ENCODE data around the gene YIPF4. TPM values are rescaled to one million over a fixed set of nuclear protein-coding genes. Genes with fewer than 3 reads are reported as not detected.

The YIPF4 gene
- total RNA-seq, 1 experiment from 2014 or later: 23.0 TPM

DNA sequence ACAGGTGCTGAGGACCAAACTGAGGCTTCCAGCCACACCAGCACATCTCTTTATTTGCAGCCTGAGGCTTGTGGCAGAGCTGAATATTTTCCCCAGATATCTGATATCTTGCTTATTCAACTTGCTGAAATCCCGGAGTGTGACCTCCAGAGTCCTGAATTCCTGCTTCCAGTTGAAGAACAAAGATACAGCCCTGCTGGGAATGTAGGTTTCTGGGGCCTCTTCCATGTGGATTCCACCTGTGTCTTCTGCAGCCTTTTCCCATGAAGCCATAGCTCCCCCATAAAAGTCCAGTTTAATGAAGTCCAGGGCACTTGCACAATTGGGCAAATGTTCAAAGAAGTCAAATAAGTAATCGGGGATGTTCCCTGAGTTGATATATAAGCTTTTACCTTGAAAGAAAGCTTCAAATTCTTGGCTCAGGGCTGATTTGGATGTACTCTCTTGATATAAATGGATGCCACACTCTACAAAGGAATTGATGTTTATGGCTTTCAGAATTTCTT is 27.9 kb upstream of the YIPF4 start (continued):
- TF ChIP-seq OVOL2 (CRISPR knock-in tag; IDR thresholded peaks at IDR 0.05; ENCODE audit: borderline replicate concordance): no peak
- TF ChIP-seq, protein P1, sequence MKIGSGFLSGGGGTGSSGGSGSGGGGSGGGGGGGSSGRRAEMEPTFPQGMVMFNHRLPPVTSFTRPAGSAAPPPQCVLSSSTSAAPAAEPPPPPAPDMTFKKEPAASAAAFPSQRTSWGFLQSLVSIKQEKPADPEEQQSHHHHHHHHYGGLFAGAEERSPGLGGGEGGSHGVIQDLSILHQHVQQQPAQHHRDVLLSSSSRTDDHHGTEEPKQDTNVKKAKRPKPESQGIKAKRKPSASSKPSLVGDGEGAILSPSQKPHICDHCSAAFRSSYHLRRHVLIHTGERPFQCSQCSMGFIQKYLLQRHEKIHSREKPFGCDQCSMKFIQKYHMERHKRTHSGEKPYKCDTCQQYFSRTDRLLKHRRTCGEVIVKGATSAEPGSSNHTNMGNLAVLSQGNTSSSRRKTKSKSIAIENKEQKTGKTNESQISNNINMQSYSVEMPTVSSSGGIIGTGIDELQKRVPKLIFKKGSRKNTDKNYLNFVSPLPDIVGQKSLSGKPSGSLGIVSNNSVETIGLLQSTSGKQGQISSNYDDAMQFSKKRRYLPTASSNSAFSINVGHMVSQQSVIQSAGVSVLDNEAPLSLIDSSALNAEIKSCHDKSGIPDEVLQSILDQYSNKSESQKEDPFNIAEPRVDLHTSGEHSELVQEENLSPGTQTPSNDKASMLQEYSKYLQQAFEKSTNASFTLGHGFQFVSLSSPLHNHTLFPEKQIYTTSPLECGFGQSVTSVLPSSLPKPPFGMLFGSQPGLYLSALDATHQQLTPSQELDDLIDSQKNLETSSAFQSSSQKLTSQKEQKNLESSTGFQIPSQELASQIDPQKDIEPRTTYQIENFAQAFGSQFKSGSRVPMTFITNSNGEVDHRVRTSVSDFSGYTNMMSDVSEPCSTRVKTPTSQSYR (CRISPR knock-in tag; IDR thresholded peaks at IDR 0.05): no peak

DNA sequence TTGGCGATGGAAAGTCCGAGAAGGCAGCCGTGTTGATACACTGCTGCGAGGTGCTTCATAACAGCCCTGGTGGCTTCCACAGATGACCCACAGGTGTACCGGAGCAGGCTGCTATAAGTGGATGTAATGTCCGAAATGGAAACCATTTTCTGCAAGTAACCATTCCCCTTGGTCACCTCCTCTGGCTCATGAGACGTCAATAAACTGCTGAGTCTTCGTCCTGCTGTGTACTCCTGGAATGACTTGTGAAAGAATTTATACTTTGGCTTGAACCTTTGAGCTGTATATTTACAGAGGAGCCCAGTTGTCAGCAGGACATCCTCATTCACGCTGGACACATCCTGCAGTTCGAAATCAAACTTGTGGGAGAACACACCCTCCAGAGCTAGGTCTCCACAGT is 27.4 kb upstream of the YIPF4 start:
- Mint-ChIP-seq H3K4me3 (no peak overlapping the region), H3K27me3 (ENCODE audit: low read depth) (peaks cover 2% of the 10 kb centered on the region; the same call in 1 of the 2 replicates), H3K27ac (no peak overlapping the region), H3K4me1 (no peaks in the 10 kb centered on the region), H3K36me3 (no peaks in the 10 kb centered on the region), H3K9me3 (no peaks in the 10 kb centered on the region)
- CTCF ChIA-PET: no interaction called here
- POLR2A ChIA-PET: no interaction called here
- ATAC-seq (no peak), DNase-seq (ENCODE audit: low spot score) (no peak)
- no peak for TF ChIP-seq TEAD1 (CRISPR knock-in tag; IDR thresholded peaks at IDR 0.05)
- TF ChIP-seq, protein P2, sequence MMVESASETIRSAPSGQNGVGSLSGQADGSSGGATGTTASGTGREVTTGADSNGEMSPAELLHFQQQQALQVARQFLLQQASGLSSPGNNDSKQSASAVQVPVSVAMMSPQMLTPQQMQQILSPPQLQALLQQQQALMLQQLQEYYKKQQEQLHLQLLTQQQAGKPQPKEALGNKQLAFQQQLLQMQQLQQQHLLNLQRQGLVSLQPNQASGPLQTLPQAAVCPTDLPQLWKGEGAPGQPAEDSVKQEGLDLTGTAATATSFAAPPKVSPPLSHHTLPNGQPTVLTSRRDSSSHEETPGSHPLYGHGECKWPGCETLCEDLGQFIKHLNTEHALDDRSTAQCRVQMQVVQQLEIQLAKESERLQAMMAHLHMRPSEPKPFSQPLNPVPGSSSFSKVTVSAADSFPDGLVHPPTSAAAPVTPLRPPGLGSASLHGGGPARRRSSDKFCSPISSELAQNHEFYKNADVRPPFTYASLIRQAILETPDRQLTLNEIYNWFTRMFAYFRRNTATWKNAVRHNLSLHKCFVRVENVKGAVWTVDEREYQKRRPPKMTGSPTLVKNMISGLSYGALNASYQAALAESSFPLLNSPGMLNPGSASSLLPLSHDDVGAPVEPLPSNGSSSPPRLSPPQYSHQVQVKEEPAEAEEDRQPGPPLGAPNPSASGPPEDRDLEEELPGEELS (CRISPR knock-in tag; IDR thresholded peaks at IDR 0.05): no peak
- no peak for TF ChIP-seq KAT7 (CRISPR knock-in tag; IDR thresholded peaks at IDR 0.05; ENCODE audit: borderline replicate concordance)
- TF ChIP-seq, protein P3, sequence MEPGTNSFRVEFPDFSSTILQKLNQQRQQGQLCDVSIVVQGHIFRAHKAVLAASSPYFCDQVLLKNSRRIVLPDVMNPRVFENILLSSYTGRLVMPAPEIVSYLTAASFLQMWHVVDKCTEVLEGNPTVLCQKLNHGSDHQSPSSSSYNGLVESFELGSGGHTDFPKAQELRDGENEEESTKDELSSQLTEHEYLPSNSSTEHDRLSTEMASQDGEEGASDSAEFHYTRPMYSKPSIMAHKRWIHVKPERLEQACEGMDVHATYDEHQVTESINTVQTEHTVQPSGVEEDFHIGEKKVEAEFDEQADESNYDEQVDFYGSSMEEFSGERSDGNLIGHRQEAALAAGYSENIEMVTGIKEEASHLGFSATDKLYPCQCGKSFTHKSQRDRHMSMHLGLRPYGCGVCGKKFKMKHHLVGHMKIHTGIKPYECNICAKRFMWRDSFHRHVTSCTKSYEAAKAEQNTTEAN (CRISPR knock-in tag; IDR thresholded peaks at IDR 0.05): no peak
- no peak for TF ChIP-seq MYBL2 (CRISPR knock-in tag; IDR thresholded peaks at IDR 0.05)
- TF ChIP-seq TCF7 (CRISPR knock-in tag; IDR thresholded peaks at IDR 0.05; ENCODE audit: low read depth): no peak
- TF ChIP-seq, protein P4, sequence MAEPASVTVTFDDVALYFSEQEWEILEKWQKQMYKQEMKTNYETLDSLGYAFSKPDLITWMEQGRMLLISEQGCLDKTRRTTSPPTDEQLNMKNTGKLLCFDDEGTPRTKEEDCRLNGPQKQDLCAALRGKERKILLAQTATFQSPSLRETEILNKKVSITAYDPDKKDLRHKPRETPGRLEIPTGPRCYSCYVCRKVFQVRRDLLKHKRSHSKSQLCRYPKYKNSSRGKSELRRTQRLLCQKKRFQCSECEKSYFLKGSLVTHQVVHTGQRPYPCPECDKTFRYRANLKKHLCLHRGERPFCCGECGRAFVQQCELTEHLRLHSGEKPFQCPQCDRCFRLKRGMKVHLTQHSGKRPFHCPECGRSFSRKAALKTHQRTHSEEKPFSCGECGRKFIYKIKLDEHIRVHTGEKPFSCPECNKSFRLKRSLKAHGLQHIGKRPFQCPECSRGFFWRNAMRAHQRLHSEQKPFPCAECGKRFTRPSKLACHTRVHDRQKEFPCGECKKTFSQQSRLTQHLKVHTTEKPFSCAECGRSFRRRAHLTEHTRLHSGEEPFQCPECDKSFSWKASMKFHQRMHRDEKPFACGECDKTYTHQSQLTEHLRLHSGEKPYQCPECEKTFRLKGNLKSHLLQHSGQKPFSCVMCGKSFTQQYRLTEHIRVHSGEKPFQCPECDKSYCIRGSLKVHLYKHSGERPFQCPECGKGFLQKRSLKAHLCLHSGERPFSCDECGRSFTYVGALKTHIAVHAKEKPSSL (CRISPR knock-in tag; conservative IDR thresholded peaks at IDR 0.05): no peak
- no peak for TF ChIP-seq SOX15 (CRISPR knock-in tag; IDR thresholded peaks at IDR 0.05)
- TF ChIP-seq NR3C1 (CRISPR knock-in tag; conservative IDR thresholded peaks at IDR 0.05; ENCODE audit: low read depth): no peak
- no peak for TF ChIP-seq JUN (CRISPR knock-in tag; IDR thresholded peaks at IDR 0.05)
- no peak for TF ChIP-seq SMAD4 (CRISPR knock-in tag; IDR thresholded peaks at IDR 0.05)
- TF ChIP-seq, protein P5, sequence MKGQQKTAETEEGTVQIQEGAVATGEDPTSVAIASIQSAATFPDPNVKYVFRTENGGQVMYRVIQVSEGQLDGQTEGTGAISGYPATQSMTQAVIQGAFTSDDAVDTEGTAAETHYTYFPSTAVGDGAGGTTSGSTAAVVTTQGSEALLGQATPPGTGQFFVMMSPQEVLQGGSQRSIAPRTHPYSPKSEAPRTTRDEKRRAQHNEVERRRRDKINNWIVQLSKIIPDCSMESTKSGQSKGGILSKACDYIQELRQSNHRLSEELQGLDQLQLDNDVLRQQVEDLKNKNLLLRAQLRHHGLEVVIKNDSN (CRISPR knock-in tag; IDR thresholded peaks at IDR 0.05): no peak

DNA sequence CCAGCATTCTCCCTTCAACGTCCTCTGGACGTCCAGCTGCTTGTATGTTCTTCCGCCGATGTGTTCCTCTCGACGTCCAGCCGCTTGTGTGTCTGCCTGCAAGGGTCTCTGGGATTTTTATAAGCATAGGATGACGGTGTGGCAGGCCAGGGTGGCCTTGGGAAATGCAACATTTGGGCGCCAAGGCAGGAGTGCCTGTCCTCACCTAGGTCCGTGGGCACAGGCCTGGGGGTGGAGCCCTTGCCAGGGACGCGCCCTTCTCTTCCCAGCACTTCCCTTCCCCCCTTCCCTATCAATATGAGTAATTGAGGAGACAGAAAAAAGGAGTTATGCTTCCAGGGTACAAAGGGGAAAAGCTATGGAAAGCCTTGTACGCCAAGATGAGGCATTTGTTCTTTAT is 19.5 kb upstream of the YIPF4 start:
- Mint-ChIP-seq H3K27me3 (ENCODE audit: low read depth) (peaks cover 3% of the 10 kb centered on the region), H3K36me3 (no peaks in the 10 kb centered on the region), H3K27ac (no peak overlapping the region), H3K4me3 (no peak overlapping the region), H3K4me1 (no peaks in the 10 kb centered on the region), H3K9me3 (no peaks in the 10 kb centered on the region)
- DNase-seq (ENCODE audit: low spot score): no peak
- no peak for ATAC-seq
- CTCF ChIA-PET: no interaction called here
- POLR2A ChIA-PET: no interaction called here
- TF ChIP-seq, protein P6, sequence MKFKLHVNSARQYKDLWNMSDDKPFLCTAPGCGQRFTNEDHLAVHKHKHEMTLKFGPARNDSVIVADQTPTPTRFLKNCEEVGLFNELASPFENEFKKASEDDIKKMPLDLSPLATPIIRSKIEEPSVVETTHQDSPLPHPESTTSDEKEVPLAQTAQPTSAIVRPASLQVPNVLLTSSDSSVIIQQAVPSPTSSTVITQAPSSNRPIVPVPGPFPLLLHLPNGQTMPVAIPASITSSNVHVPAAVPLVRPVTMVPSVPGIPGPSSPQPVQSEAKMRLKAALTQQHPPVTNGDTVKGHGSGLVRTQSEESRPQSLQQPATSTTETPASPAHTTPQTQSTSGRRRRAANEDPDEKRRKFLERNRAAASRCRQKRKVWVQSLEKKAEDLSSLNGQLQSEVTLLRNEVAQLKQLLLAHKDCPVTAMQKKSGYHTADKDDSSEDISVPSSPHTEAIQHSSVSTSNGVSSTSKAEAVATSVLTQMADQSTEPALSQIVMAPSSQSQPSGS (CRISPR knock-in tag; IDR thresholded peaks at IDR 0.05; ENCODE audit: borderline replicate concordance, low read depth): no peak
- TF ChIP-seq, protein P7, sequence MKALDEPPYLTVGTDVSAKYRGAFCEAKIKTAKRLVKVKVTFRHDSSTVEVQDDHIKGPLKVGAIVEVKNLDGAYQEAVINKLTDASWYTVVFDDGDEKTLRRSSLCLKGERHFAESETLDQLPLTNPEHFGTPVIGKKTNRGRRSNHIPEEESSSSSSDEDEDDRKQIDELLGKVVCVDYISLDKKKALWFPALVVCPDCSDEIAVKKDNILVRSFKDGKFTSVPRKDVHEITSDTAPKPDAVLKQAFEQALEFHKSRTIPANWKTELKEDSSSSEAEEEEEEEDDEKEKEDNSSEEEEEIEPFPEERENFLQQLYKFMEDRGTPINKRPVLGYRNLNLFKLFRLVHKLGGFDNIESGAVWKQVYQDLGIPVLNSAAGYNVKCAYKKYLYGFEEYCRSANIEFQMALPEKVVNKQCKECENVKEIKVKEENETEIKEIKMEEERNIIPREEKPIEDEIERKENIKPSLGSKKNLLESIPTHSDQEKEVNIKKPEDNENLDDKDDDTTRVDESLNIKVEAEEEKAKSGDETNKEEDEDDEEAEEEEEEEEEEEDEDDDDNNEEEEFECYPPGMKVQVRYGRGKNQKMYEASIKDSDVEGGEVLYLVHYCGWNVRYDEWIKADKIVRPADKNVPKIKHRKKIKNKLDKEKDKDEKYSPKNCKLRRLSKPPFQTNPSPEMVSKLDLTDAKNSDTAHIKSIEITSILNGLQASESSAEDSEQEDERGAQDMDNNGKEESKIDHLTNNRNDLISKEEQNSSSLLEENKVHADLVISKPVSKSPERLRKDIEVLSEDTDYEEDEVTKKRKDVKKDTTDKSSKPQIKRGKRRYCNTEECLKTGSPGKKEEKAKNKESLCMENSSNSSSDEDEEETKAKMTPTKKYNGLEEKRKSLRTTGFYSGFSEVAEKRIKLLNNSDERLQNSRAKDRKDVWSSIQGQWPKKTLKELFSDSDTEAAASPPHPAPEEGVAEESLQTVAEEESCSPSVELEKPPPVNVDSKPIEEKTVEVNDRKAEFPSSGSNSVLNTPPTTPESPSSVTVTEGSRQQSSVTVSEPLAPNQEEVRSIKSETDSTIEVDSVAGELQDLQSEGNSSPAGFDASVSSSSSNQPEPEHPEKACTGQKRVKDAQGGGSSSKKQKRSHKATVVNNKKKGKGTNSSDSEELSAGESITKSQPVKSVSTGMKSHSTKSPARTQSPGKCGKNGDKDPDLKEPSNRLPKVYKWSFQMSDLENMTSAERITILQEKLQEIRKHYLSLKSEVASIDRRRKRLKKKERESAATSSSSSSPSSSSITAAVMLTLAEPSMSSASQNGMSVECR (CRISPR knock-in tag; IDR thresholded peaks at IDR 0.05; ENCODE audit: borderline replicate concordance): no peak
